ENCODE results near the gene HNRNPF.

DNA sequence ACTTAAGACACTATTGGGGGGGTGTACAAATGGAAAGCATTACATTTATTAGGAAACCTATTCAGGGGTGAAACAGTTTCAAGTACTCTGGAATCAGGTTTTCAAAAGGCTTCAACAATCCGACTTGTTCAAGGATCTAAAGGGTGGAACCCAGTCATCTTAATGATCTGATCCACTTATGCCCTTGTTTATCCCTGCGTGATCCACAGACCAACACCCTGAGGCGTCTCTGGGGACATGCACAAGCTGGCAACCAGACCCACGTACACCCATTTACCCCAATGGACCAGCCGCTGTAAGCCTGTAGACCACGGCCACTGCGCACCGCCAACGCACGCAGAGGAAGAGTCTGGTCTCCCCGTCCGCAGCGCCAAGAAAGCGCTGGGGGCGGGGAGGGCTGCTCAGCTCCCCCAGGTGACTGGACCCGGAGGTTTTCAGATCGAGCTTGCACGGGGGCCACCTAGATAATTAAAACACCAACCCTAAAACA is 13.4 kb downstream of the HNRNPF start:
- TF ChIP-seq, protein P1, sequence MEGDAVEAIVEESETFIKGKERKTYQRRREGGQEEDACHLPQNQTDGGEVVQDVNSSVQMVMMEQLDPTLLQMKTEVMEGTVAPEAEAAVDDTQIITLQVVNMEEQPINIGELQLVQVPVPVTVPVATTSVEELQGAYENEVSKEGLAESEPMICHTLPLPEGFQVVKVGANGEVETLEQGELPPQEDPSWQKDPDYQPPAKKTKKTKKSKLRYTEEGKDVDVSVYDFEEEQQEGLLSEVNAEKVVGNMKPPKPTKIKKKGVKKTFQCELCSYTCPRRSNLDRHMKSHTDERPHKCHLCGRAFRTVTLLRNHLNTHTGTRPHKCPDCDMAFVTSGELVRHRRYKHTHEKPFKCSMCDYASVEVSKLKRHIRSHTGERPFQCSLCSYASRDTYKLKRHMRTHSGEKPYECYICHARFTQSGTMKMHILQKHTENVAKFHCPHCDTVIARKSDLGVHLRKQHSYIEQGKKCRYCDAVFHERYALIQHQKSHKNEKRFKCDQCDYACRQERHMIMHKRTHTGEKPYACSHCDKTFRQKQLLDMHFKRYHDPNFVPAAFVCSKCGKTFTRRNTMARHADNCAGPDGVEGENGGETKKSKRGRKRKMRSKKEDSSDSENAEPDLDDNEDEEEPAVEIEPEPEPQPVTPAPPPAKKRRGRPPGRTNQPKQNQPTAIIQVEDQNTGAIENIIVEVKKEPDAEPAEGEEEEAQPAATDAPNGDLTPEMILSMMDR (IDR thresholded peaks at IDR 0.05): no peak
- TF ChIP-seq POLR2A (IDR thresholded peaks at IDR 0.05): no peak

Data from Peyer's patch (tissue), 4 donors.